GM12874 (cell line): Measurements from ENCODE around the gene OR6C2.

ENCODE experiments used
- CTCF ChIP-seq: IDR thresholded peaks from 2 replicates; pipeline ENCODE4 v1.5.1; 2011; ENCODE audit warnings: low read depth, mild to moderate bottlenecking, control low read depth, low read length, moderate library complexity; ENCODE audit not compliant: insufficient read depth

Gene OR6C2

GRCh38 chr12:55443776-55444175 is at the start of gene OR6C2:
Gene OR6C2 (plus strand): TSS chr12:55444076. CDS start chr12:55452214, 8,138 bp downstream.
- no peak for TF ChIP-seq CTCF

GRCh38 chr12:55396326-55396725 is 47.5 kb upstream of the OR6C2 start:
- no peak for TF ChIP-seq CTCF

GRCh38 chr12:55400229-55400628 is 43.6 kb upstream of the OR6C2 start, which contains the start of gene OR6C65:
Gene OR6C65 (plus strand): TSS chr12:55400529. CDS start chr12:55400529, 0 bp downstream.
- TF ChIP-seq CTCF = no peak

- TF ChIP-seq CTCF = no peak
These were observed 36.0 kb upstream of the OR6C2 start for GRCh38 chr12:55407866-55408265.

GRCh38 chr12:55416961-55417360 is 26.9 kb upstream of the OR6C2 start:
- TF ChIP-seq CTCF = no peak

- no peak for TF ChIP-seq CTCF
These were observed 23.4 kb upstream of the OR6C2 start for GRCh38 chr12:55420307-55420962.

- no peak for TF ChIP-seq CTCF
These were observed 17.9 kb upstream of the OR6C2 start, which contains the start of gene OR6C76 for GRCh38 chr12:55425954-55426353. Gene OR6C76 (plus strand): TSS chr12:55426254. CDS start chr12:55426254, 0 bp downstream.
